Measurements from ENCODE around the gene ZFP42.

ZFP42 gene

DNA sequence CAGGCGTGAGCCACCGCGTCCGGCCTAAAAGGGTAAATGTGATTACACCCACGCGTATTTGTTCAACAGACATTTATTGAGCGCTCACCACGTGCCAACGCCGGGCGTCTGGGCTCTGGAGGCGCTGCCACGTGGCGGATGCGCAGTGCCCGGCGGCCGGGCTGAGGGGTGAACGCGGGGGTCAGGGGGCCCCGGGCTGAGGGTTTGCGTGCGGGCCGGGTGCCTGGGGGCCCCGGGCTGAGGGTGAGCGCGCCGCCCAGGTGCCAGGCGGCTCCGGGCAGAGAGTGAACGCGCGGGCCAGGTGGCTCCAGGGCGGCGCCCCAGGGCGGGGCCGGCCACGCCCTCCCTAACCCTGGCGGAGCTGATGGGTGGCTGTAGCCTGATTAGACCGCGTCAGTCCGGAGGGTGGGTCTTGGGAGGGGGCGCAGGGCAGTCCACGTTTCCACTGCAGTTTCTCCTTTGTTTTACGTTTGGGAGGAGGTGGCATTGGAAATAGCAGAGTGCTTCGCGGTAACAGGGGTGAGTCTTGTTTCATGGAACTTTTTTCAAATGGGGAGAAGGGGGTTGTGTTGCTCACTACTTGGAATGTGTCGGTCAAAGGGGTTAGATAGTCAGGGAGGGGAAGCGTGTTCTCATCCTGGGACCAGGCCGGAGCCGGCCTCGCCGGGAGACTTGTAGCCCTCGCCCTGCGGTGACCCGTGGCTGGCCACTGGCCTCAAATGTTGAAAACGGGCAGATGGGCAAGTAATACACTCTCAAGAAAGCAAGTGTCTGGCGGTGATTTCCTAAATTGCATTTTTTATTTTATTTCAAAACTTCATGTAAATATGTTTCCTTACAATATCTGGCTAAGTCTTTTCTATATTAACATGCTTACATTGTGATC lies at the start of gene ZFP42:
Gene ZFP42 (plus strand): TSS at position 450 of the 886 bp plus-strand sequence. CDS start 7,037 bp downstream, outside the sequence.
- H4K20me1 ChIP-seq (ENCODE audit: control insufficient read depth, insufficient read depth, low read depth, low read length): no peaks in the 10 kb centered on the region
- H3K4me3 ChIP-seq (ENCODE audit: low read length): no peak within 1 kb of the TSS
- TF ChIP-seq, protein P1, sequence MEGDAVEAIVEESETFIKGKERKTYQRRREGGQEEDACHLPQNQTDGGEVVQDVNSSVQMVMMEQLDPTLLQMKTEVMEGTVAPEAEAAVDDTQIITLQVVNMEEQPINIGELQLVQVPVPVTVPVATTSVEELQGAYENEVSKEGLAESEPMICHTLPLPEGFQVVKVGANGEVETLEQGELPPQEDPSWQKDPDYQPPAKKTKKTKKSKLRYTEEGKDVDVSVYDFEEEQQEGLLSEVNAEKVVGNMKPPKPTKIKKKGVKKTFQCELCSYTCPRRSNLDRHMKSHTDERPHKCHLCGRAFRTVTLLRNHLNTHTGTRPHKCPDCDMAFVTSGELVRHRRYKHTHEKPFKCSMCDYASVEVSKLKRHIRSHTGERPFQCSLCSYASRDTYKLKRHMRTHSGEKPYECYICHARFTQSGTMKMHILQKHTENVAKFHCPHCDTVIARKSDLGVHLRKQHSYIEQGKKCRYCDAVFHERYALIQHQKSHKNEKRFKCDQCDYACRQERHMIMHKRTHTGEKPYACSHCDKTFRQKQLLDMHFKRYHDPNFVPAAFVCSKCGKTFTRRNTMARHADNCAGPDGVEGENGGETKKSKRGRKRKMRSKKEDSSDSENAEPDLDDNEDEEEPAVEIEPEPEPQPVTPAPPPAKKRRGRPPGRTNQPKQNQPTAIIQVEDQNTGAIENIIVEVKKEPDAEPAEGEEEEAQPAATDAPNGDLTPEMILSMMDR (IDR thresholded peaks at IDR 0.05; ENCODE audit: low read depth, low read length, poor library complexity, severe bottlenecking): no peak
- no peak for TF ChIP-seq EZH2phosphoT487 (IDR thresholded peaks at IDR 0.05; ENCODE audit: borderline replicate concordance, low read length)
- H3F3A ChIP-seq (ENCODE audit: control insufficient read depth, insufficient read depth): no peaks in the 10 kb centered on the region
- H3K9me3 ChIP-seq (ENCODE audit: control insufficient read depth, insufficient read depth, low read length): no peaks in the 10 kb centered on the region; the same call in 1 of the 2 replicates
- no peaks in the 10 kb centered on the region for H3K36me3 ChIP-seq (ENCODE audit: control insufficient read depth, low read length)
- H3K4me2 ChIP-seq (ENCODE audit: low read length): no peak within 1 kb of the TSS
- no peaks in the 10 kb centered on the region for H3K27me3 ChIP-seq (ENCODE audit: control insufficient read depth, low read length)
- H3K79me2 ChIP-seq (ENCODE audit: control insufficient read depth, low read length): no peaks in the 10 kb centered on the region
- H3K27ac ChIP-seq (ENCODE audit: low read depth, low read length): no peak within 1 kb of the TSS
- no peaks in the 10 kb centered on the region for H3K9me2 ChIP-seq (replicated peaks; ENCODE audit: control insufficient read depth, low read length)
- H3K4me1 ChIP-seq (ENCODE audit: control insufficient read depth, low read length): no peaks in the 10 kb centered on the region

DNA sequence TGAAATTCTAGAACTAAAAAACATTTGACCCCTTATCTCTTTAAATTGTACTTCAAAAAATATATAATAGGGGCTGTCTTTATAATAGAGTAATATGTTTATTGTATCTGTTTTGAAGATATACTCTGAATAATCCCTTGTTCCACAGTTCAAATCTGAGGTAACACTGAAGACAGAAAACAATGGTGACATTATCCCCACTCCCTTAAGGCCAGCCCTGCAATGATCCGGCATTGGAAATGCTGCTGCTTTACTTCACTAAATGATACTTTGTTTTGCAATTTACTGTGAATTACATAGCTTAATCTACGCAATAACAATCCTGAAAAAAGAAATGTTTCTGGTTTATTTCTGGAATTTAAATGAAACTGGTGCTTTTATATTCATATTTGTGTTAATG lies 34.4 kb upstream of the ZFP42 start:
- no peaks in the 10 kb centered on the region for H3K9me2 ChIP-seq (replicated peaks; ENCODE audit: control insufficient read depth, low read length)
- H3K36me3 ChIP-seq (ENCODE audit: control insufficient read depth, low read length): no peaks in the 10 kb centered on the region
- H3F3A ChIP-seq (ENCODE audit: control insufficient read depth, insufficient read depth): no peaks in the 10 kb centered on the region

DNA sequence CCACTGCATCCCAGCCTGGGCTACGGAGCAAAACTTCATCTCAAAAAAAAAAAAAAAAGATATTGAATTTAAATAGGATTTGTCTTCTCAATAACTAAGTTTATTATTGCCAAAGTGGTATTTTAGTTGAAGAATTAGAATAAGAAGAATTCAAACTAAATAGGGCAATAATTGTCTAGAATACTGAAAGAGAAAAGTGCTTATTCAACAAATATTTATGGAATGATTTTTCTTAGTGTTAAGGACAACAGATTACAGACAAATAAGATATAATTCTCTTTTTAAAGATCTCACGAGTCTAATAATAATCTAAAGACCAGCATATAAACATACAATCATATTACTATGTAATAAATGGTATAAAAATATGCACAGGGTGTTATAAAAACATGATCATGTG lies 33.6 kb upstream of the ZFP42 start:
- TF ChIP-seq, protein P1 (IDR thresholded peaks at IDR 0.05; ENCODE audit: low read depth, low read length, poor library complexity, severe bottlenecking): no peak
- no peak for TF ChIP-seq EZH2phosphoT487 (IDR thresholded peaks at IDR 0.05; ENCODE audit: borderline replicate concordance, low read length)
- Histone ChIP-seq H4K20me1 (ENCODE audit: control insufficient read depth, insufficient read depth, low read depth, low read length) (no peaks in the 10 kb centered on the region), H3F3A (ENCODE audit: control insufficient read depth, insufficient read depth) (no peaks in the 10 kb centered on the region), H3K27me3 (ENCODE audit: control insufficient read depth, low read length) (no peaks in the 10 kb centered on the region), H3K9me2 (replicated peaks; ENCODE audit: control insufficient read depth, low read length) (no peaks in the 10 kb centered on the region), H3K4me3 (ENCODE audit: low read length) (no peak overlapping the region), H3K4me1 (ENCODE audit: control insufficient read depth, low read length) (no peaks in the 10 kb centered on the region), H3K4me2 (ENCODE audit: low read length) (no peak overlapping the region), H3K36me3 (ENCODE audit: control insufficient read depth, low read length) (no peaks in the 10 kb centered on the region), H3K79me2 (ENCODE audit: control insufficient read depth, low read length) (no peaks in the 10 kb centered on the region), H3K27ac (ENCODE audit: low read depth, low read length) (no peak overlapping the region), H3K9me3 (ENCODE audit: control insufficient read depth, insufficient read depth, low read length) (no peaks in the 10 kb centered on the region)

More for the DNA sequence above, 34.4 kb upstream of the ZFP42 start:
- TF ChIP-seq, protein P1 (IDR thresholded peaks at IDR 0.05; ENCODE audit: low read depth, low read length, poor library complexity, severe bottlenecking): no peak
- TF ChIP-seq EZH2phosphoT487 (IDR thresholded peaks at IDR 0.05; ENCODE audit: borderline replicate concordance, low read length): no peak
- Histone ChIP-seq H3K27ac (ENCODE audit: low read depth, low read length) (no peak overlapping the region), H3K4me1 (ENCODE audit: control insufficient read depth, low read length) (no peaks in the 10 kb centered on the region), H4K20me1 (ENCODE audit: control insufficient read depth, insufficient read depth, low read depth, low read length) (no peaks in the 10 kb centered on the region), H3K9me3 (ENCODE audit: control insufficient read depth, insufficient read depth, low read length) (no peaks in the 10 kb centered on the region), H3K79me2 (ENCODE audit: control insufficient read depth, low read length) (no peaks in the 10 kb centered on the region), H3K4me3 (ENCODE audit: low read length) (no peak overlapping the region), H3K27me3 (ENCODE audit: control insufficient read depth, low read length) (no peaks in the 10 kb centered on the region), H3K4me2 (ENCODE audit: low read length) (no peak overlapping the region)
